HCT116 (cell line): ENCODE data around the gene WDR89.

ENCODE experiments used
- EZH2 ChIP-seq: fragments of 200-600 bp; sonication (generic); IDR thresholded peaks from 2 replicates; pipeline ENCODE4 v1.6.1; 2017; ENCODE audit warnings: antibody characterized with exemption, mixed run types
- MAX ChIP-seq: IDR thresholded peaks from 2 replicates; pipeline ENCODE4 v1.6.1; 2012
- POLR2A ChIP-seq: IDR thresholded peaks from 2 replicates; pipeline ENCODE4 v1.7.0; 2011; ENCODE audit warnings: borderline replicate concordance; ENCODE audit not compliant: insufficient read depth, insufficient read length; ENCODE audit errors: extremely low read depth
- POLR2AphosphoS5 ChIP-seq: IDR thresholded peaks from 2 replicates; pipeline ENCODE4 v1.6.1; 2011; ENCODE audit warnings: mild to moderate bottlenecking, low read depth, low read length, moderate library complexity
- RAD21 ChIP-seq: IDR thresholded peaks from 2 replicates; pipeline ENCODE4 v1.6.1; 2012; ENCODE audit warnings: low read depth, mild to moderate bottlenecking
- SRF ChIP-seq: IDR thresholded peaks from 2 replicates; pipeline ENCODE4 v1.6.1; 2012; ENCODE audit warnings: low read depth
- ZNF274 ChIP-seq: fragments of 200-500 bp; sonication (Bioruptor generic); IDR thresholded peaks from 2 replicates; pipeline ENCODE4 v1.6.1; 2014; ENCODE audit warnings: mild to moderate bottlenecking, low read depth, low read length, inconsistent platforms
- TF ChIP-seq, protein P1 (sequence below): IDR thresholded peaks from 2 replicates; pipeline ENCODE4 v1.6.1; 2011; ENCODE audit warnings: mild to moderate bottlenecking, low read length, moderate library complexity; ENCODE audit not compliant: insufficient replicate concordance; ENCODE audit errors: extremely low read depth
- TF ChIP-seq, protein P2 (sequence below): IDR thresholded peaks from 2 replicates; pipeline ENCODE4 v1.6.1; 2012; ENCODE audit warnings: low read depth
- TF ChIP-seq, protein P3 (sequence below), 3 experiments: fragments of 200-600 bp in 1 of 3; sonication (generic) in 1 of 3; IDR thresholded peaks in 2 of 3; conservative IDR thresholded peaks in 1 of 3; 2 replicates each; pipeline ENCODE4 v1.5.1; 2012 to 2017; ENCODE audit warnings: low read depth in 2 of 3, low read length in 2 of 3, antibody characterized with exemption in 1 of 3, borderline replicate concordance in 1 of 3, control low read depth in 1 of 3, mild to moderate bottlenecking in 1 of 3, mixed read lengths in 1 of 3, mixed run types in 1 of 3, moderate library complexity in 1 of 3; ENCODE audit not compliant: insufficient read depth in 1 of 3

DNA sequence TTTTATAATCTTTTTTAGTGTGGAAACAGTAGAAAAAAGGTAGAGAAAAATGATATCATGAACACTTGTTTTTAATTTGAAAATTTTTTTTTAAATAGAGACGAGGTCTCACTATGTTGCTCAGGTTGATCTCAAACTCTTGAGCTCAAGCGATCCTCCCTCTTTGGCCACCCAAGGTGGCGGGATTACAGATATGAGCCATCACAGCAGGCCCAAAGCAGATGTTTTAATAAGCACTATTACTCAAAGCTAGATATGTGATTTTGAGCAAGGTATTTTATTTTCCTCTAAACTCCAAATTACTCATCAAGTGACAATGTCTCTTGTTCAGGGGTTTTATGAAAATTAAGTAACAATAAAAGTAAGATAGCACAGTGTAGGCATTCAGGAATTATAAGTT, 10.7 kb upstream of the WDR89 start:
- no peak for TF ChIP-seq SRF
- TF ChIP-seq, protein P1, sequence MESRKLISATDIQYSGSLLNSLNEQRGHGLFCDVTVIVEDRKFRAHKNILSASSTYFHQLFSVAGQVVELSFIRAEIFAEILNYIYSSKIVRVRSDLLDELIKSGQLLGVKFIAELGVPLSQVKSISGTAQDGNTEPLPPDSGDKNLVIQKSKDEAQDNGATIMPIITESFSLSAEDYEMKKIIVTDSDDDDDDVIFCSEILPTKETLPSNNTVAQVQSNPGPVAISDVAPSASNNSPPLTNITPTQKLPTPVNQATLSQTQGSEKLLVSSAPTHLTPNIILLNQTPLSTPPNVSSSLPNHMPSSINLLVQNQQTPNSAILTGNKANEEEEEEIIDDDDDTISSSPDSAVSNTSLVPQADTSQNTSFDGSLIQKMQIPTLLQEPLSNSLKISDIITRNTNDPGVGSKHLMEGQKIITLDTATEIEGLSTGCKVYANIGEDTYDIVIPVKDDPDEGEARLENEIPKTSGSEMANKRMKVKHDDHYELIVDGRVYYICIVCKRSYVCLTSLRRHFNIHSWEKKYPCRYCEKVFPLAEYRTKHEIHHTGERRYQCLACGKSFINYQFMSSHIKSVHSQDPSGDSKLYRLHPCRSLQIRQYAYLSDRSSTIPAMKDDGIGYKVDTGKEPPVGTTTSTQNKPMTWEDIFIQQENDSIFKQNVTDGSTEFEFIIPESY = no peak
- TF ChIP-seq POLR2A = no peak
- no peak for TF ChIP-seq POLR2AphosphoS5
- TF ChIP-seq, protein P2, sequence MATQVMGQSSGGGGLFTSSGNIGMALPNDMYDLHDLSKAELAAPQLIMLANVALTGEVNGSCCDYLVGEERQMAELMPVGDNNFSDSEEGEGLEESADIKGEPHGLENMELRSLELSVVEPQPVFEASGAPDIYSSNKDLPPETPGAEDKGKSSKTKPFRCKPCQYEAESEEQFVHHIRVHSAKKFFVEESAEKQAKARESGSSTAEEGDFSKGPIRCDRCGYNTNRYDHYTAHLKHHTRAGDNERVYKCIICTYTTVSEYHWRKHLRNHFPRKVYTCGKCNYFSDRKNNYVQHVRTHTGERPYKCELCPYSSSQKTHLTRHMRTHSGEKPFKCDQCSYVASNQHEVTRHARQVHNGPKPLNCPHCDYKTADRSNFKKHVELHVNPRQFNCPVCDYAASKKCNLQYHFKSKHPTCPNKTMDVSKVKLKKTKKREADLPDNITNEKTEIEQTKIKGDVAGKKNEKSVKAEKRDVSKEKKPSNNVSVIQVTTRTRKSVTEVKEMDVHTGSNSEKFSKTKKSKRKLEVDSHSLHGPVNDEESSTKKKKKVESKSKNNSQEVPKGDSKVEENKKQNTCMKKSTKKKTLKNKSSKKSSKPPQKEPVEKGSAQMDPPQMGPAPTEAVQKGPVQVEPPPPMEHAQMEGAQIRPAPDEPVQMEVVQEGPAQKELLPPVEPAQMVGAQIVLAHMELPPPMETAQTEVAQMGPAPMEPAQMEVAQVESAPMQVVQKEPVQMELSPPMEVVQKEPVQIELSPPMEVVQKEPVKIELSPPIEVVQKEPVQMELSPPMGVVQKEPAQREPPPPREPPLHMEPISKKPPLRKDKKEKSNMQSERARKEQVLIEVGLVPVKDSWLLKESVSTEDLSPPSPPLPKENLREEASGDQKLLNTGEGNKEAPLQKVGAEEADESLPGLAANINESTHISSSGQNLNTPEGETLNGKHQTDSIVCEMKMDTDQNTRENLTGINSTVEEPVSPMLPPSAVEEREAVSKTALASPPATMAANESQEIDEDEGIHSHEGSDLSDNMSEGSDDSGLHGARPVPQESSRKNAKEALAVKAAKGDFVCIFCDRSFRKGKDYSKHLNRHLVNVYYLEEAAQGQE = no peak
- TF ChIP-seq, protein P3, sequence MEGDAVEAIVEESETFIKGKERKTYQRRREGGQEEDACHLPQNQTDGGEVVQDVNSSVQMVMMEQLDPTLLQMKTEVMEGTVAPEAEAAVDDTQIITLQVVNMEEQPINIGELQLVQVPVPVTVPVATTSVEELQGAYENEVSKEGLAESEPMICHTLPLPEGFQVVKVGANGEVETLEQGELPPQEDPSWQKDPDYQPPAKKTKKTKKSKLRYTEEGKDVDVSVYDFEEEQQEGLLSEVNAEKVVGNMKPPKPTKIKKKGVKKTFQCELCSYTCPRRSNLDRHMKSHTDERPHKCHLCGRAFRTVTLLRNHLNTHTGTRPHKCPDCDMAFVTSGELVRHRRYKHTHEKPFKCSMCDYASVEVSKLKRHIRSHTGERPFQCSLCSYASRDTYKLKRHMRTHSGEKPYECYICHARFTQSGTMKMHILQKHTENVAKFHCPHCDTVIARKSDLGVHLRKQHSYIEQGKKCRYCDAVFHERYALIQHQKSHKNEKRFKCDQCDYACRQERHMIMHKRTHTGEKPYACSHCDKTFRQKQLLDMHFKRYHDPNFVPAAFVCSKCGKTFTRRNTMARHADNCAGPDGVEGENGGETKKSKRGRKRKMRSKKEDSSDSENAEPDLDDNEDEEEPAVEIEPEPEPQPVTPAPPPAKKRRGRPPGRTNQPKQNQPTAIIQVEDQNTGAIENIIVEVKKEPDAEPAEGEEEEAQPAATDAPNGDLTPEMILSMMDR (IDR thresholded peaks at IDR 0.05 in 2 of 3, conservative IDR thresholded peaks at IDR 0.05 in 1 of 3; ENCODE audit: borderline replicate concordance in 1 of 3, insufficient read depth in 1 of 3, low read depth in 2 of 3, low read length in 2 of 3) = no peak
- TF ChIP-seq EZH2 = no peak
- no peak for TF ChIP-seq ZNF274
- TF ChIP-seq RAD21 = no peak
- TF ChIP-seq MAX = no peak
